Right hindlimb (tissue), 1 donor: Measurements from ENCODE around the gene CD244.
"Not testable (repeated sequence)": the region's sequence is repeated elsewhere in the genome, so short reads cannot be mapped to it uniquely, and the experiment has no call there.

ENCODE experiments used
- DNase-seq: peaks from one replicate; pipeline ENCODE4 v3.0.0-alpha.2; 2018

Gene CD244, protein sequence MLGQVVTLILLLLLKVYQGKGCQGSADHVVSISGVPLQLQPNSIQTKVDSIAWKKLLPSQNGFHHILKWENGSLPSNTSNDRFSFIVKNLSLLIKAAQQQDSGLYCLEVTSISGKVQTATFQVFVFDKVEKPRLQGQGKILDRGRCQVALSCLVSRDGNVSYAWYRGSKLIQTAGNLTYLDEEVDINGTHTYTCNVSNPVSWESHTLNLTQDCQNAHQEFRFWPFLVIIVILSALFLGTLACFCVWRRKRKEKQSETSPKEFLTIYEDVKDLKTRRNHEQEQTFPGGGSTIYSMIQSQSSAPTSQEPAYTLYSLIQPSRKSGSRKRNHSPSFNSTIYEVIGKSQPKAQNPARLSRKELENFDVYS

DNA sequence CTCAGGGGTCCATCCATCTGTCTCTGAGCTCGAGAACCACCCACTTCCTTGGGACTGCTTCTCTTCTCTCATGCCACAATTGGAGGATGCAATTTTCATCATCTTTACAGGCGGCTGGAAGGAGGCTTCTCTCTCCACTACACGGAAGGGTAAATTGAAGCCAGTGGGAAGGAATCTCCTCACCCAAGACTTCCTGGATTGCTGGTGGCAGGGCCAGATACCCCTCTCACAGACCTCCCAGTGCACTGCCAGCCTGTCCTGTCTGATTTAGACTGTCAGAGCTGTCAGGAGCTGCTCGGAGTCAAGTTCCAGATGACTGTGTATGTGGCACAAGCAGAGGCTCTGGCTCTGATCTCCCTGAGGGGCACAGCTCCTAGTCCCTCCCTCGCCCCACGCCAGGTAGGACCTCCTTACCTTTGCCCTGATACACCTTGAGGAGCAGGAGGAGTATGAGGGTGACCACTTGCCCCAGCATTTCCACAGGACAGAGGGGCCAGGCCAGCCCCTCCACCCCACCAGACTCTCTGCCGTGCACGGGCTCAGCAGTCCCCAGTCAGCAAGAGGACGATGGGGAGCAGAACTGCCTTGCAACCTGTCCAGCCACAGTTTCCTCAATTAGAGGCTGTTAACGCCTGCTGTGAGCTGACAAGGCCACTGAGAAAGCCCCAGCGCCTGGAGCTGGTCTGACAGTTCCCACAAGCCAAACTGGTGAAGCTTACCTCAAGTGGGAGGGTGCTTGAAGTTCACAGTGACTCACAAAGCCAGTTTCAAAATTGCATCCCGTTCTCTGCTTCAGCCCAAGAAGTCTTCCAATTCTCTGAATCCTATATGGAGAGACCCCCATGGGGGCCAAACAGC is at the start of gene CD244:
CD244 (minus strand) TSS at position 685 of the 858 bp plus-strand sequence; CDS start at position 475, 210 bp downstream.
- no peak for DNase-seq

GRCh38 chr1:160911925-160912324 is 49.2 kb upstream of the CD244 start:
- no peak for DNase-seq

DNA sequence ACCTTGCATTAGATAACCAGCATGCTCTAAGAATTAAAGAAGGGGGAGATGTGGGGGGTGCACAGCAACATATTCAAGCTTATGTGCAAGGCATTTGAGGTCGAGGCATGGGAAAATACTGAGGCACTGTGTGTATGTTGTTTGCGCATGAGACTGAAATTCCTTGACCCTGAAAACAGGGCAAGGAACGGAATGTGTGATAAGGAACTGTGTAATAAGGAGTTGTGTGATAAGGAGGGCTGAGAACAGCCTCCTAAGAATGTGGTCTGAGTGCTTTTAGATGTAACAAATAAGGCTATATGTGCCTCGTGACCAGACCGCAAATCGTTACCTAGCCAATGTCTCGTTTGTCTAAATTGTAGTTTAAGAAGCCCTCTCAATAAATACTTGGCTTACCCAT is 48.8 kb upstream of the CD244 start:
- DNase-seq = no peak

- no peak for DNase-seq
Observed at GRCh38 chr1:160910170-160910750, 47.6 kb upstream of the CD244 start.

- no peak for DNase-seq
Observed at GRCh38 chr1:160907976-160908375, 45.3 kb upstream of the CD244 start.

DNA sequence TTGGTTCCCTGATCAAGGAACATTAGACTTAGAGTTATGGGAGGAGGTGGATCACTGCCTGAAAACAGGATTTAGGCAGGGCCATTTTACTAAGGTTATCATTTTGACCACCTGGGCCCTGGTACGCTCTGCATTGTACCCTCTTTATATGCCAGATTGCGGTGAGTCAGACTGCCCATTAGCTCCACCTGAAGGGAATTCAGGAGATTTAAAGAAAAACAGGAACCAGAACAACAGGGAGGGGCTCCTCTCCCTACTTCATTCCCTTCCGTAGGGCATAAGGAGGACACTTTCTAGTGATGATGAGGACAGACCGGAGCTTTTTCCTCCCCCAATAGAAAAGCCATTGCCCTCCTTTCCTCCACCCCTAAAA is 42.9 kb upstream of the CD244 start:
- DNase-seq = no peak

DNA sequence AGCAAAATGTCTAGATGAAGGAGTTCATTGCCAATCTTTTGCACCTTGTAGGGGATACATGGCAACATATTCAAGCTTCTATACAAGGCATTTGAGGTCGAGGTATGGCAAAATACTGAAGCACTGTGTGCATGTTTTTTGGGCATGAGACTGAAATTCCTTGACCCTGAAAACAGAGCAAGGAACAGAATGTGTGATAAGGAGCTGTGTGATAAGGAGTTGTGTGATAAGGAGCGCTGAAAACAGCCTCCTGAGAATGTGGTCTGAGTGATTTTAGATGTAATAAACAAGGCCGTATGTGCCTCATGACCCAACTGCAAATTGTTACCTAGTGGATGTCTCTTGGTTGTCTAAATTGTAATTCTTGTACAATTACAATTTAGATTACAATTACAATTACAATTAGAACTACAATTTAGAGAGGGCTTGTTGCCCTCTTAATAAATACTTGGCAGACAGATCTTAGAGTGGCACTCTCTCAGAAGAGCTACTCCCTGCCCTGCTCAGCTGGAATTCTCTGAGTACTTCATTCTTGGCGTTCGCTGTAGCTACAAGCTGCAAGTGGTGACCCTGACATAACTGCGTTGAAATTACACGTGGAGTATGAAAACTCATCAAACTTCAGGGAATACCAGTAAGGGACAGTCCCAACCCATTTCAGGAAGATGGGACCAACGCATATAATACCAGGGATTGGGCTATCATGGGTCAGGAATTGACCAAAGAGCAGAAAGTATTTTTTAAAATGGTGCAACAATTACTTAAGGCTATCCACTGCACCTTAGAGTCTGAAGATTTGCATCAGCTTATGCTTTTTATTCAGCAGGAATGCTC is 42.3 kb upstream of the CD244 start:
- DNase-seq = no peak

DNA sequence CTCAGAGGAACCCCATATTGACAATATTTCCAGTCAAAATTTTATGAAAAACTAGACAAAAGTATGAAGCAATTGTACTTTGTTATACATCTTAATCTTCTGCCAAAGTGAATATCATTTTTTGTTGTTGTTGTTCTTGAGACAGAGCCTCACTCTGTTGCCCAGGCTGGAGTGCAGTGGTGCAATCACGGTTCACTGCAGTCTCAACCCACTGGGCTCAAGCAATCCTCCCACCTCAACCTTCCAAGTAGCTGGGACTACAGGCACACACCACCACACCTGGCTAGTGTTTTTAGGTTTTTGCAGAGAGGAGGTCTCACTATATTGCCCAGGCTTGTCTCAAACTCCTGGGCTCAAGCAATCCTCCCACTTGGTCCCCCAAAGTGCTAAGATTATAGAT is 39.6 kb upstream of the CD244 start:
- DNase-seq = not testable (repeated sequence)

DNA sequence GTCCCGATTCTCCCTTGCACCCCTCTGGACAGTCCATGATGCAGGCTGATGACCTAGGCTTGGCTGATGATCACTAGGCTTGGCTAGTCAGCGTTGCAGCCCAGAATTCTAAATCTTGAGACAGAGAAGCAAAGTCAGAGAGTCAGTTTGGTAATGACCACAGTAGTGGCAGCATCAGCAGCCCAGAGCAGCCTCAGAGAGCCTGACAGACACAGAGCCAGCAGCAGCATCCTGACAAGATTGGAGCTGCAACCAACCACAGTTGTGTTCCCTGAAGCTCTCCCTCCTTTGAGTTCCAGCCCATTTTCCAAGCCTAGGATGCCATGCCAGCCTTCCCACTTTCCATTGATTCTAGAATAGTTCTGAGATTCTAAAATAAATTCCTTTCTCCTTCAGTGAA is 39.1 kb upstream of the CD244 start:
- DNase-seq = no peak

DNA sequence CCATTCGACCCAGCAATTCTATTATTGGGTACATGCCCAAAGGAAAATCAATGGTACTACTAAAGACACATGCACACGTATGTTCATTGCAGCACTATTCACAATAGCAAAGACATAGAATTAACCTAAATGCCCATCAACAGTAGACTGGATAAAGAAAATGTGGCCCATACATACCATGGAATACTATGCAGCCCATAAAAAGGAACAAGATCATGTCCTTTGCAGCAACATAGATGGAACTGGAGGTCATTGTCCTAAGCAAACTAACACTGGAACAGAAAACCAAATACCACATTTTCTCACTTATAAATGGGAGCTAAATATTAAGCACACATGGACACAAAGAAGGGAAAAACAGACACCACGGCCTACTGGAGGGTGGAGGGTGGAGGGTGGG is 38.0 kb upstream of the CD244 start:
- not testable (repeated sequence) for DNase-seq

- not testable (repeated sequence) for DNase-seq
Observed at GRCh38 chr1:160894368-160895135, 31.9 kb upstream of the CD244 start.

DNA sequence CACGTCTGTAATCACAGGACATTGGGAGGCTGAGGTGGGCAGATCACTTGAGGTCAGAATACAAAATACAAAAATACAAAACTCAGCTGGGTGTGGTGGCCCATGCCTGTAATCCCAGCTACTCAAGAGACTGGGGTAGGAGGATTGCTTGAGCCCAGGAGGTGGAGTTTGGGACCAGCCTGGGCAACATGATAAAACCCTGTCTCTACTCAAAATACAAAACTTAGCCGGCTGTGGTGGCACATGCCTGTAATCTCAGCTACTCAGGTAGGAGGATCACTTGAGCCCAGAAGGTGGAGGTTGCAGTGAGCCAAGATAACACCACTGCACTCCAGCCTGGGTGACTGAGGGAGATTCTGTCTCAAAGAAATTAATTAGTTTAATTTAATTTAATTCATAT is 28.8 kb upstream of the CD244 start:
- DNase-seq = no peak

DNA sequence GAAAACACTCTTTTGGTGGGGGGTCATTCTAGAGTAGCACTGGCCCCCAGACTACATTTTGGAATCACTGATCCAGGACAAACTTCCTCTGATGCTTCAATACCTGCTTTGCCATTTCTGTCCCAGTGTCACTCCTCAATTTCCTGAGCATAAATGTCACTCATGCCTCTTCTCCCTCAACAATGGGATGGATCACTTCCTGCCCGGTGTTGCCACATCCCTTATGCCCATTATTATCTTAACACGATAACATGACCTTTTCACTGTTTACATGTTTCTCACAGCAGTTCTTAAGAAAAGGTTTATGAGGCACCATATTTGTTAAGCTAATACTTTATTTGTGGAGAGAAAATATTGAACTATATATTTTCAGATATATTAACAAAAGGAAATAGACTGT is 26.2 kb upstream of the CD244 start:
- no peak for DNase-seq

DNA sequence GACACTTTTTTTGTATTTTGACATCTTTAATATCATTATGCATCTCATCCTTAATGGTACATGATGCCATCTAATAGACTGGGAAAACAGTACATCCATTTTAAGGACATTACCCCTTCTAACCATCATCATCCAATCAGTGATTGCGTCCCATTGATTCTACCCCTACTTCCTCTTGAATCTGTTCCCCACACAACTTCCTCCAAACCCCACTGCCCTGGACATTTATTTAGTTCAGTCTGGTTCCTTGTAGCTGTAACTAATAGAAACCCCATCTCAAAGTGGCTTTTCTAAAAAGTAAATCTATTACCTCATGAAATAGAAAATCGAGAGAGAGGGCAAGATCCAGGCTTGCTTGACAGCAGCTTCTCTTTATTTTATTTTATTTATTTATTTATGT is 24.4 kb upstream of the CD244 start:
- DNase-seq = no peak

DNA sequence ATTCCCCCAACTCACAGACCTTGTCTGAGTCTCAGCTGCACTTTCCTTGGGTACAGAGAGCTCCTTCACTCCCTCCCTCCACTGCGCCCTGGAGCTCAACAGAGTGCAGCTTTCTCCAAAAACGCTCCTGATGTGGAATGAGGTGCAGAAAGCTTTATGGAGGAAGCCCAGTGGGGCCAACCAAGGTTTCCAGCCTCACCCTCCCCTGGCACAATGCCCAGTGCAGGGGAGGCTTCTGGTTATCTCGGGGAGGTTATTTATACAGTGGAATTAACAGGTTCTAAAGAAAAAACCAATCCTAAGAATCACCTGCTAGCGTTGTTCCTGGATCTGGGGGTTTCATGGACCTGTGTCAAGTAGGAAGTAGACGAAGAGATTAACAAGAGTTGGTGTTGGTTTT is 22.4 kb upstream of the CD244 start, which contains the start of gene ITLN1:
ITLN1 (minus strand) TSS at position 139 of the 400 bp plus-strand sequence. CDS start 303 bp downstream, outside the sequence.
- no peak for DNase-seq

DNA sequence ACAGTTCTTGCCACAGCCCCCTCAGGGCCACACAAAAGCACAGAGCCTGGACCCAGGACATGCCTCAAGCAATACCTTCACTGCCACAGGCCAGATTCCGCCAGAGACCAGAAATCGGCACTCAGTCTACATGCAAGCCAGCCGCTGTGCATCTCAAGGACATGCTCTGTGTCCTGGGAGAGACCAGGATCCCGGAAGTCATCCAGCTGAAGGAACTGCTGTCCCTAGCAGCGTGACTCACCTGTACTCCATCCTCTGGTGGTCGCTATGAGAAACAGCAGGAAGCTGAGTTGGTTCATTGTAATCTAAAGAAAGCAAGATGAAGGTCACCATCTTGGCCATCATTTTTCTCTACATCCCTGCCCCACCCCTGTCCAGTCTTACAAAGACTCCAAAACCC is 21.9 kb upstream of the CD244 start:
- no peak for DNase-seq

DNA sequence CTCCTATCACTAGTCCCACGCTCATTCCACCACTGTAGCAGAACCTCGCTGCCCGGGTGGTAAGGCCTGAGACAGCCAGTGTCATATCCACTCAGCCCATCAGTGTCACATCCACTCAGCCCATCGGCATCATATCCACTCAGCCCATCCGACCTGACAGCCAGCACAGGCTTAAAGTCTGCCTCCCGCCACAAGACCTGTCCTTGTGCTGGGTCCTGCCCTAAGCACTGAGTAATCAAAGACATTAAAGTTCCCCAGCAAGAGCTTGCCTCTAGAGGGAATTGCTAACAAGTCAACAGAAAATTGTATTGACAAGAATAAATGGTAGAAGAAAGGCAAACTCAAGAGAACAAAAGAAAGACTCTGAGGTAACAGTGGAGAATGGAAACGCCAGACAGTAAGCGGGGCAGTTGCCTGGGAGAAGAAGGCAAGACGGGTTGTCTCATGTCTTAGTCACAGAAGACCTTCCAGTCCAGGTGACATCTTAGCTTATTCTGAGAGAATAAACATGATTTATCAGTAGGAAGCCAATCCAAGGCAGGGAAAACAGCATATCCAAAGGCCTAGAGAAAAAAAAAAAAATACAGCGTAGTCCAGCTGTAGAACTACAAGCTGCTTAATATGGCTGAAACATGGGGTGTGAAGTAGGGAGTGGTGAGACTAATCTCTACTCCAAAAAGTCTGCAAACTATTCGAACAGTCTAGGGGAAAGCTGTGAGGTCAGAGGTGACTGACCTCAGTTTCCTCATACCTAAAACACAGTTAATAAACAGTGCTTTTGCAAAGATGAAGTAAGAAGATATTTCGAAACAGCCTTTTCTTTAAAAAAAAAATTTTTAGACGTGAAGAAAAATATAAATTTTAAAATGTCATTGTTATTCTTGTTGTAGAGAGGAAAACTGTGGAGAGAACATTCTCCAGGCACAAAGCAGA is 21.2 kb upstream of the CD244 start:
- no peak for DNase-seq

GRCh38 chr1:160882582-160882981 is 19.9 kb upstream of the CD244 start:
- DNase-seq = no peak

GRCh38 chr1:160881264-160881663 is 18.6 kb upstream of the CD244 start:
- DNase-seq = not testable (repeated sequence)

- DNase-seq = no peak
Observed at GRCh38 chr1:160880216-160880615, 17.5 kb upstream of the CD244 start.

- no peak for DNase-seq
Observed at GRCh38 chr1:160879056-160879455, 16.4 kb upstream of the CD244 start.
